H9 (cell line): ENCODE data around the gene MARCHF10. TPM values are rescaled to one million over a fixed set of nuclear protein-coding genes. Genes with fewer than 3 reads are reported as not detected.

Source experiments
- DNase-seq: peaks from one replicate; pipeline ENCODE4 v3.0.0-alpha.2; 2017
- H2AFZ ChIP-seq: one replicate; pipeline ENCODE4 v1.6.1; 2013; ENCODE audit warnings: mild to moderate bottlenecking, low read length, control low read depth, moderate library complexity
- H2AK5ac ChIP-seq: 2 replicates; pipeline ENCODE4 v1.6.1; 2013; ENCODE audit warnings: low read length, control low read depth, mixed read lengths; ENCODE audit not compliant: insufficient read length
- H2BK120ac ChIP-seq: one replicate; pipeline ENCODE4 v1.6.1; 2013; ENCODE audit warnings: low read depth, mild to moderate bottlenecking, low read length, control low read depth, inconsistent platforms; ENCODE audit not compliant: poor library complexity, severe bottlenecking
- H2BK12ac ChIP-seq: 2 replicates; pipeline ENCODE4 v1.6.1; 2013; ENCODE audit warnings: low read length, control low read depth, mixed read lengths, low read depth; ENCODE audit not compliant: insufficient read length
- H2BK15ac ChIP-seq: 2 replicates; pipeline ENCODE4 v1.6.1; 2013; ENCODE audit warnings: low read depth, low read length, control low read depth
- H2BK20ac ChIP-seq: one replicate; pipeline ENCODE4 v1.6.1; 2013; ENCODE audit warnings: low read depth, mild to moderate bottlenecking, low read length, control low read depth, inconsistent platforms; ENCODE audit not compliant: poor library complexity, severe bottlenecking
- H2BK5ac ChIP-seq: 2 replicates; pipeline ENCODE4 v1.6.1; 2013; ENCODE audit warnings: low read length, control low read depth, mixed read lengths; ENCODE audit not compliant: insufficient read length
- H3K14ac ChIP-seq: 2 replicates; pipeline ENCODE4 v1.6.1; 2013; ENCODE audit warnings: low read length, control low read depth; ENCODE audit not compliant: insufficient read depth
- H3K18ac ChIP-seq: 2 replicates; pipeline ENCODE4 v1.6.1; 2013; ENCODE audit warnings: low read depth, mild to moderate bottlenecking, mixed read lengths, low read length, control low read depth; ENCODE audit not compliant: insufficient read length
- H3K23ac ChIP-seq: 2 replicates; pipeline ENCODE4 v1.6.1; 2013; ENCODE audit warnings: low read length, control low read depth, mixed read lengths, low read depth; ENCODE audit not compliant: insufficient read length
- H3K23me2 ChIP-seq: 2 replicates; pipeline ENCODE4 v1.6.1; 2013; ENCODE audit warnings: low read depth, mild to moderate bottlenecking, mixed read lengths, low read length, control low read depth; ENCODE audit not compliant: insufficient read length, poor library complexity, severe bottlenecking
- H3K27ac ChIP-seq: 2 replicates; pipeline ENCODE4 v1.5.1; 2013; ENCODE audit warnings: low read length, control low read depth, mixed read lengths, low read depth; ENCODE audit not compliant: insufficient read length
- H3K27me3 ChIP-seq: 2 replicates; pipeline ENCODE4 v1.6.1; 2013; ENCODE audit warnings: low read length, control low read depth, inconsistent platforms; ENCODE audit not compliant: insufficient read depth
- H3K4ac ChIP-seq: 2 replicates; pipeline ENCODE4 v1.6.1; 2013; ENCODE audit warnings: low read depth, mild to moderate bottlenecking, control low read depth, inconsistent platforms, low read length, moderate library complexity
- H3K4me1 ChIP-seq: 2 replicates; pipeline ENCODE4 v1.6.1; 2013; ENCODE audit warnings: low read length, control low read depth, inconsistent platforms; ENCODE audit not compliant: insufficient read depth
- H3K4me2 ChIP-seq: 2 replicates; pipeline ENCODE4 v1.6.1; 2013; ENCODE audit warnings: low read length, control low read depth, mixed read lengths; ENCODE audit not compliant: insufficient read length, insufficient read depth
- H3K56ac ChIP-seq: 2 replicates; pipeline ENCODE4 v1.6.1; 2013; ENCODE audit warnings: low read depth, mild to moderate bottlenecking, mixed read lengths, low read length, control low read depth; ENCODE audit not compliant: insufficient read length
- H3K79me1 ChIP-seq: 2 replicates; pipeline ENCODE4 v1.6.1; 2013; ENCODE audit warnings: low read depth, mild to moderate bottlenecking, moderate library complexity, low read length, control low read depth, inconsistent platforms; ENCODE audit not compliant: insufficient read depth, poor library complexity, severe bottlenecking
- H3K79me2 ChIP-seq: 2 replicates; pipeline ENCODE4 v1.6.1; 2013; ENCODE audit warnings: low read length, control low read depth, inconsistent platforms; ENCODE audit not compliant: insufficient read depth
- H3K9ac ChIP-seq: 2 replicates; pipeline ENCODE4 v1.6.1; 2013; ENCODE audit warnings: low read length, control low read depth, mixed read lengths; ENCODE audit not compliant: insufficient read length; ENCODE audit errors: extremely low read depth
- H3K9me3 ChIP-seq: one replicate; pipeline ENCODE4 v1.6.1; 2013; ENCODE audit warnings: low read depth, low read length, inconsistent platforms; ENCODE audit not compliant: control insufficient read depth
- H3T11ph ChIP-seq: one replicate; pipeline ENCODE4 v1.6.1; 2013; ENCODE audit warnings: mild to moderate bottlenecking, low read length, control low read depth, inconsistent platforms
- H4K20me1 ChIP-seq: one replicate; pipeline ENCODE4 v1.6.1; 2013; ENCODE audit not compliant: control insufficient read depth, insufficient read length, insufficient read depth
- H4K5ac ChIP-seq: 2 replicates; pipeline ENCODE4 v1.6.1; 2013; ENCODE audit warnings: low read depth, mild to moderate bottlenecking, mixed read lengths, low read length, control low read depth; ENCODE audit not compliant: insufficient read length
- H4K8ac ChIP-seq: replicated peaks from 2 replicates; pipeline ENCODE4 v1.6.1; 2013; ENCODE audit warnings: low read length, control low read depth, mixed read lengths, low read depth; ENCODE audit not compliant: insufficient read length
- H4K91ac ChIP-seq: 2 replicates; pipeline ENCODE4 v1.6.1; 2013; ENCODE audit warnings: low read depth, mild to moderate bottlenecking, moderate library complexity, mixed read lengths, low read length, control low read depth; ENCODE audit not compliant: insufficient read length
- H3K27ac Mint-ChIP-seq, 3 experiments: 2 replicates in 2 of 3; 3 replicates in 1 of 3; pipeline ENCODE4 v1.8.0; 2020 to 2021; ENCODE audit warnings: mixed read lengths in 3 of 3, mild to moderate bottlenecking in 1 of 3, moderate library complexity in 1 of 3
- H3K27me3 Mint-ChIP-seq: 2 replicates; pipeline ENCODE4 v1.8.0; 2021; ENCODE audit warnings: low read depth, mild to moderate bottlenecking, moderate library complexity, mixed read lengths
- H3K36me3 Mint-ChIP-seq, 3 experiments: 2 replicates in 2 of 3; 3 replicates in 1 of 3; pipeline ENCODE4 v1.8.0; 2020 to 2021; ENCODE audit warnings: low read depth in 3 of 3, mixed read lengths in 3 of 3; ENCODE audit not compliant: insufficient read depth in 1 of 3
- H3K4me1 Mint-ChIP-seq, 2 experiments: 2 replicates each; pipeline ENCODE4 v1.8.0; 2020; ENCODE audit warnings: mixed read lengths in 2 of 2
- H3K4me3 Mint-ChIP-seq, 2 experiments: 2 replicates in 1 of 2; 3 replicates in 1 of 2; pipeline ENCODE4 v1.8.0; 2020 to 2021; ENCODE audit warnings: mild to moderate bottlenecking in 2 of 2, mixed read lengths in 2 of 2, moderate library complexity in 1 of 2
- H3K9me3 Mint-ChIP-seq, 2 experiments: 2 replicates in 1 of 2; 3 replicates in 1 of 2; pipeline ENCODE4 v1.8.0; 2020; ENCODE audit warnings: mild to moderate bottlenecking in 2 of 2, mixed read lengths in 2 of 2, moderate library complexity in 1 of 2
- CTCF ChIP-seq: fragments of 200-600 bp; sonication (generic); conservative IDR thresholded peaks from 3 replicates; pipeline ENCODE4 v1.8.0; 2021; ENCODE audit warnings: antibody characterized with exemption, mild to moderate bottlenecking
- whole genome bisulfite sequencing: extraction: QIAGEN DNeasy Blood & Tissue Kit; methylation state at CpG from one replicate; pipeline ENCODE4 v1.1.7; 2013; ENCODE audit warnings: missing lambda C conversion rate, low lambda C conversion rate, mixed read lengths; ENCODE audit not compliant: insufficient read length; ENCODE audit errors: extremely low coverage; 5-methylcytosine and 5-hydroxymethylcytosine counted together
- total RNA-seq: library from RNA; stranded (reverse); gene quantifications from 2 replicates; pipeline ENCODE4 v1.2.1, GENCODE V29; 2021

The MARCHF10 gene
- total RNA-seq, 1 experiment from 2014 or later, result not detected

- no peaks in the 10 kb centered on the region for H3K23me2 ChIP-seq
- WGBS, result no CpG with 5 or more reads among the region's 4 CpGs
- H4K5ac ChIP-seq, result no peak overlapping the region
- H3K4me2 ChIP-seq, result no peak overlapping the region
- no peak for TF ChIP-seq CTCF
- H3K79me1 ChIP-seq, result no peaks in the 10 kb centered on the region
- Mint-ChIP-seq H3K27ac (no peak overlapping the region), H3K27me3 (no peaks in the 10 kb centered on the region; the same call in 1 of the 2 replicates), H3K9me3 (no peaks in the 10 kb centered on the region), H3K4me3 (no peak overlapping the region), H3K4me1 (peaks cover 27% of the 10 kb centered on the region in 2 experiments), H3K36me3 (no peaks in the 10 kb centered on the region; a peak in 1 of 7 replicates)
- no peak overlapping the region for H4K91ac ChIP-seq
- H3K9ac ChIP-seq, result no peak overlapping the region
- H2BK120ac ChIP-seq, result no peak overlapping the region
- H2BK15ac ChIP-seq, result no peak overlapping the region
- no peak overlapping the region for H2AFZ ChIP-seq
- no peak overlapping the region for H2AK5ac ChIP-seq
- no peaks in the 10 kb centered on the region for H3K79me2 ChIP-seq
- H3K23ac ChIP-seq, result no peak overlapping the region
- H3K27me3 ChIP-seq, result no peaks in the 10 kb centered on the region
- H3K27ac ChIP-seq, result no peak overlapping the region
- no peak overlapping the region for H2BK5ac ChIP-seq
- no peak overlapping the region for H4K8ac ChIP-seq
- no peaks in the 10 kb centered on the region; the same call in 1 of the 2 replicates for H3K4me1 ChIP-seq
- no peaks in the 10 kb centered on the region for H3K9me3 ChIP-seq
- no peak overlapping the region for H3K56ac ChIP-seq
- no peak overlapping the region for H3T11ph ChIP-seq
- no peak overlapping the region for H2BK20ac ChIP-seq
- H3K4ac ChIP-seq, result no peak overlapping the region
- no peak overlapping the region for H2BK12ac ChIP-seq
- no peak overlapping the region for H3K14ac ChIP-seq
- H3K18ac ChIP-seq, result no peak overlapping the region
- H4K20me1 ChIP-seq, result no peaks in the 10 kb centered on the region
- DNase-seq, result peak; percentile 28
Measured at GRCh38 chr17:62757500-62757951, 50.6 kb downstream of the MARCHF10 start.
